GM21717 (cell line): Measurements from ENCODE around the gene SEBOX.

Experiments
- ATAC-seq: cut with Tn5 transposase; IDR thresholded peaks from one replicate; pipeline ENCODE4 v1.9.1; 2021; ENCODE audit warnings: mild to moderate bottlenecking, moderate library complexity; ENCODE audit not compliant: unreplicated experiment

SEBOX gene

GRCh38 chr17:28369684-28370034, 4.7 kb upstream of the SEBOX start:
- ATAC-seq = no peak

GRCh38 chr17:28368915-28369683, 4.1 kb upstream of the SEBOX start:
- no peak for ATAC-seq

GRCh38 chr17:28368306-28368831, 3.4 kb upstream of the SEBOX start:
- no peak for ATAC-seq

GRCh38 chr17:28367641-28368305, 2.8 kb upstream of the SEBOX start:
- no peak for ATAC-seq

- ATAC-seq = no peak
Measured at GRCh38 chr17:28366605-28367004, 1.6 kb upstream of the SEBOX start.

- no peak for ATAC-seq
Measured at GRCh38 chr17:28365487-28365886, 488 bp upstream of the SEBOX start.

GRCh38 chr17:28363776-28364650, 986 bp downstream of the SEBOX start:
- no peak for ATAC-seq

- no peak for ATAC-seq
Measured at GRCh38 chr17:28363186-28363585, 1.8 kb downstream of the SEBOX start.

GRCh38 chr17:28357901-28358197, 7.2 kb downstream of the SEBOX start:
- ATAC-seq = no peak

- peak; percentile 86 for ATAC-seq
Measured at GRCh38 chr17:28357061-28357900, 7.7 kb downstream of the SEBOX start, which contains the start of gene POLDIP2. TSS of gene POLDIP2 (minus strand) at chr17:28357527. CDS start at chr17:28357448, 79 bp downstream.

- ATAC-seq = no peak
Measured at GRCh38 chr17:28350271-28350670, 14.7 kb downstream of the SEBOX start.

- ATAC-seq = no peak
Measured at GRCh38 chr17:28348979-28349378, 16.0 kb downstream of the SEBOX start.

GRCh38 chr17:28347261-28347891, 17.6 kb downstream of the SEBOX start:
- no peak for ATAC-seq

- ATAC-seq = no peak
Measured at GRCh38 chr17:28346746-28347246, 18.2 kb downstream of the SEBOX start.

GRCh38 chr17:28346199-28346580, 18.8 kb downstream of the SEBOX start:
- ATAC-seq = no peak

- no peak for ATAC-seq
Measured at GRCh38 chr17:28345419-28346198, 19.4 kb downstream of the SEBOX start.

- ATAC-seq = no peak
Measured at GRCh38 chr17:28344435-28344901, 20.5 kb downstream of the SEBOX start.

GRCh38 chr17:28344011-28344410, 21.0 kb downstream of the SEBOX start:
- ATAC-seq = no peak

- ATAC-seq = no peak
Measured at GRCh38 chr17:28343491-28343932, 21.5 kb downstream of the SEBOX start.
